Hepatocyte (in vitro differentiated cells): ENCODE data around the gene GUCY1A2.

Source experiments
- EZH2 ChIP-seq: fragments of 200-600 bp; sonication (generic); IDR thresholded peaks from 2 replicates; pipeline ENCODE4 v1.6.1; 2016; ENCODE audit warnings: antibody characterized with exemption, mild to moderate bottlenecking, borderline replicate concordance
- EZH2phosphoT487 ChIP-seq: fragments of 200-600 bp; sonication (generic); IDR thresholded peaks from one replicate; pipeline ENCODE4 v1.6.1; 2018; ENCODE audit warnings: antibody characterized with exemption, mild to moderate bottlenecking, low read depth, moderate library complexity; ENCODE audit not compliant: unreplicated experiment, severe bottlenecking
- TF ChIP-seq, protein P1 (sequence below): fragments of 200-600 bp; sonication (generic); IDR thresholded peaks from 2 replicates; pipeline ENCODE4 v1.5.1; 2016; ENCODE audit warnings: antibody characterized with exemption, mild to moderate bottlenecking; ENCODE audit not compliant: poor library complexity

DNA sequence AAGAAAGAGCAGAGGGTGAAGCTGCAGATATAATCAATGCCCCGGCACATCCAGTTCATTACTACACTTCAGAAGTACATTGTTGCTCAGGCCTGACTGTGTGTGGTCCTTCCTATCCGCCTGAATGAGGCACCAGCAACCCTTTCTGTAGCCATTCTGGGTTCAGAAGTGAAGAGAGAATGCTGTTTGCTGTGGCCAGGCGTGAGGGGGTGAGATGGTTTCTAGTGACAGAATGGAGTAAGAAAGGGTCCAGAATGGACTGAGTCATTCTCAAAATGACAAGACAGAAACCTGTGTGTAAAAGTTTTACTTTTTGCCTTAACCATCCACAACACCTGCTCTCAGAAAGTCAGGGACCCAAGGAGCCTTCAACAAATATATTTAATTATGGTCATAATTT lies 334.8 kb downstream of the GUCY1A2 start:
- TF ChIP-seq, protein P1, sequence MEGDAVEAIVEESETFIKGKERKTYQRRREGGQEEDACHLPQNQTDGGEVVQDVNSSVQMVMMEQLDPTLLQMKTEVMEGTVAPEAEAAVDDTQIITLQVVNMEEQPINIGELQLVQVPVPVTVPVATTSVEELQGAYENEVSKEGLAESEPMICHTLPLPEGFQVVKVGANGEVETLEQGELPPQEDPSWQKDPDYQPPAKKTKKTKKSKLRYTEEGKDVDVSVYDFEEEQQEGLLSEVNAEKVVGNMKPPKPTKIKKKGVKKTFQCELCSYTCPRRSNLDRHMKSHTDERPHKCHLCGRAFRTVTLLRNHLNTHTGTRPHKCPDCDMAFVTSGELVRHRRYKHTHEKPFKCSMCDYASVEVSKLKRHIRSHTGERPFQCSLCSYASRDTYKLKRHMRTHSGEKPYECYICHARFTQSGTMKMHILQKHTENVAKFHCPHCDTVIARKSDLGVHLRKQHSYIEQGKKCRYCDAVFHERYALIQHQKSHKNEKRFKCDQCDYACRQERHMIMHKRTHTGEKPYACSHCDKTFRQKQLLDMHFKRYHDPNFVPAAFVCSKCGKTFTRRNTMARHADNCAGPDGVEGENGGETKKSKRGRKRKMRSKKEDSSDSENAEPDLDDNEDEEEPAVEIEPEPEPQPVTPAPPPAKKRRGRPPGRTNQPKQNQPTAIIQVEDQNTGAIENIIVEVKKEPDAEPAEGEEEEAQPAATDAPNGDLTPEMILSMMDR: no peak
- no peak for TF ChIP-seq EZH2phosphoT487
- TF ChIP-seq EZH2: no peak
